ENCODE data around the gene RAB7B. TPM values are rescaled to one million over a fixed set of nuclear protein-coding genes. Genes with fewer than 3 reads are reported as not detected.

Gene RAB7B
- total and polyA plus RNA-seq, 2 of the 13 experiments (the other 11 are each of a cell fraction or from before 2014, with no cell fraction given) = 0.05 to 0.46 TPM

DNA sequence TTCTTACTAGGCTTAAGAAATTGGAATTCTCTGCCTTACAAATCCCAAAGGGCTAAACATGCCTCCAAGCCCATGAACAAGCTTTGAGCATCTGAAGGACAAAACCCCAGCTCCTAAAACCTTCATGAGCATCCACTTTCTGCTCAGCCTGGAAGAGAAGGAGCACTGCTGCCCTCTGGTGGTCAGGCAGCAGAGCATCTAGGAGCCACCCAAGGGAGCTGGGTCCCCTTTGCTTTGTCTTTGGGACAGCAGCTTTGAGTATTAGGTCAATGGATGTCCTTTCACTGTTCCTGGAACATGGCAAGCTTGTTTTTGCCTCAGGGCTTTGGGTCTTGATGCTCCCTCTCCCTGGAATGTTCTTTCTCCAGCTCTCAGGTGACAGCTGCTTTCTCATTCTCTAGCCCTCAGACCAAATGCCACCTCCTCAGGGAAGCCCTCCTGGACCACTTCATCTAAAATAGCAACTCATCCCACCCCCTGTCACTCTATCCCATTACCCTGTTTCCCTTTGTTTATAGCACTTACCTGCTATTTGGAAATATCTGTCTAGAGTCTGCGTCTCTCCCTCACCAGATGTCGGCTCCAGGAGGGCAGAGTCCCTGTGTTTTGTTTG is 25.7 kb downstream of the RAB7B start (continued):
- TF ChIP-seq KDM2A (CRISPR knock-in tag; IDR thresholded peaks at IDR 0.05; ENCODE audit: borderline replicate concordance, low read depth) = 0 out of 2 replicates have a peak, but pooled peaks have one; percentile 21
- TF ChIP-seq ETV5 (CRISPR knock-in tag; IDR thresholded peaks at IDR 0.05; ENCODE audit: borderline replicate concordance) = no peak
- TF ChIP-seq ZNF605 (CRISPR knock-in tag; IDR thresholded peaks at IDR 0.05) = no peak
- no peak for TF ChIP-seq PRMT3 (CRISPR knock-in tag; IDR thresholded peaks at IDR 0.05; ENCODE audit: borderline replicate concordance, low read depth)
- TF ChIP-seq TP53 (CRISPR knock-in tag; conservative IDR thresholded peaks at IDR 0.05) = no peak
- no peak for TF ChIP-seq ZMYM2 (CRISPR knock-in tag; IDR thresholded peaks at IDR 0.05)
- no peak for TF ChIP-seq MYNN (CRISPR knock-in tag; IDR thresholded peaks at IDR 0.05; ENCODE audit: low read depth)
- TF ChIP-seq STAG1 (CRISPR knock-in tag; IDR thresholded peaks at IDR 0.05) = peak; percentile 95
- no peak for TF ChIP-seq ZNF513 (CRISPR knock-in tag; conservative IDR thresholded peaks at IDR 0.05)
- TF ChIP-seq BCL3 (CRISPR knock-in tag; IDR thresholded peaks at IDR 0.05) = no peak
- peak; percentile 88 for TF ChIP-seq RAD21 (CRISPR knock-in tag; IDR thresholded peaks at IDR 0.05)
- peak; percentile 18; the same call in 1 of the 2 replicates for TF ChIP-seq REPIN1 (CRISPR knock-in tag; IDR thresholded peaks at IDR 0.05; ENCODE audit: borderline replicate concordance, low read depth)
- TF ChIP-seq CEBPB (IDR thresholded peaks at IDR 0.05; ENCODE audit: borderline replicate concordance, low read depth, low read length) = no peak
- TF ChIP-seq ZNF747 (CRISPR knock-in tag; IDR thresholded peaks at IDR 0.05; ENCODE audit: borderline replicate concordance) = no peak
- TF ChIP-seq ZMAT3 (CRISPR knock-in tag; conservative IDR thresholded peaks at IDR 0.05) = no peak
- TF ChIP-seq, protein P1, sequence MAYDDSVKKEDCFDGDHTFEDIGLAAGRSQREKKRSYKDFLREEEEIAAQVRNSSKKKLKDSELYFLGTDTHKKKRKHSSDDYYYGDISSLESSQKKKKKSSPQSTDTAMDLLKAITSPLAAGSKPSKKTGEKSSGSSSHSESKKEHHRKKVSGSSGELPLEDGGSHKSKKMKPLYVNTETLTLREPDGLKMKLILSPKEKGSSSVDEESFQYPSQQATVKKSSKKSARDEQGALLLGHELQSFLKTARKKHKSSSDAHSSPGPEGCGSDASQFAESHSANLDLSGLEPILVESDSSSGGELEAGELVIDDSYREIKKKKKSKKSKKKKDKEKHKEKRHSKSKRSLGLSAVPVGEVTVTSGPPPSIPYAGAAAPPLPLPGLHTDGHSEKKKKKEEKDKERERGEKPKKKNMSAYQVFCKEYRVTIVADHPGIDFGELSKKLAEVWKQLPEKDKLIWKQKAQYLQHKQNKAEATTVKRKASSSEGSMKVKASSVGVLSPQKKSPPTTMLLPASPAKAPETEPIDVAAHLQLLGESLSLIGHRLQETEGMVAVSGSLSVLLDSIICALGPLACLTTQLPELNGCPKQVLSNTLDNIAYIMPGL (CRISPR knock-in tag; IDR thresholded peaks at IDR 0.05; ENCODE audit: borderline replicate concordance in 1 of 2, low read depth in 1 of 2) = 0 out of 4 replicates have a peak, but pooled peaks of 1 of the 2 experiments have one; percentile 16
- TF ChIP-seq PRDM4 (CRISPR knock-in tag; IDR thresholded peaks at IDR 0.05; ENCODE audit: borderline replicate concordance) = no peak
- TF ChIP-seq SIN3B (IDR thresholded peaks at IDR 0.05; ENCODE audit: low read length) = no peak
